Kasumi-1 (cell line): Measurements from ENCODE around the gene WDR37.
"Not testable (repeated sequence)": the region's sequence is repeated elsewhere in the genome, so short reads cannot be mapped to it uniquely, and the experiment has no call there.

ENCODE experiments used
- DNase-seq, 2 experiments: peaks; one replicate each; lab custom pipeline; 2025; lab: John Stamatoyannopoulos, UW

Gene WDR37

GRCh38 chr10:1104971-1105370 lies 48.8 kb downstream of the WDR37 start:
- no peak for DNase-seq

GRCh38 chr10:1107004-1107403 lies 50.8 kb downstream of the WDR37 start:
- DNase-seq: no peak

- no peak for DNase-seq
Observed at GRCh38 chr10:1107679-1108078, 51.5 kb downstream of the WDR37 start.

GRCh38 chr10:1109795-1110673 lies 53.8 kb downstream of the WDR37 start:
- DNase-seq: peak; percentile 86 to 94

GRCh38 chr10:1110674-1111119 lies 54.5 kb downstream of the WDR37 start:
- no peak for DNase-seq

- no peak for DNase-seq
Observed at GRCh38 chr10:1114315-1114714, 58.1 kb downstream of the WDR37 start.

GRCh38 chr10:1114719-1115606 lies 58.8 kb downstream of the WDR37 start:
- no peak for DNase-seq

GRCh38 chr10:1115607-1115955 lies 59.4 kb downstream of the WDR37 start:
- DNase-seq: no peak

GRCh38 chr10:1116051-1116450 lies 59.9 kb downstream of the WDR37 start:
- DNase-seq: no peak

GRCh38 chr10:1116696-1117280 lies 60.6 kb downstream of the WDR37 start:
- DNase-seq: no peak

- DNase-seq: no peak
Observed at GRCh38 chr10:1117651-1118050, 61.5 kb downstream of the WDR37 start.

GRCh38 chr10:1118318-1118717 lies 62.1 kb downstream of the WDR37 start:
- not testable (repeated sequence) for DNase-seq

GRCh38 chr10:1119027-1119426 lies 62.8 kb downstream of the WDR37 start:
- DNase-seq: no peak

GRCh38 chr10:1119501-1119900 lies 63.3 kb downstream of the WDR37 start:
- DNase-seq: no peak

- no peak for DNase-seq
Observed at GRCh38 chr10:1120306-1120705, 64.1 kb downstream of the WDR37 start.

GRCh38 chr10:1120801-1121211 lies 64.6 kb downstream of the WDR37 start:
- no peak for DNase-seq

GRCh38 chr10:1121271-1121970 lies 65.2 kb downstream of the WDR37 start:
- DNase-seq: no peak

GRCh38 chr10:1122349-1122748 lies 66.2 kb downstream of the WDR37 start:
- no peak for DNase-seq

GRCh38 chr10:1123198-1123597 lies 67.0 kb downstream of the WDR37 start:
- peak; percentile 57 to 58 for DNase-seq

GRCh38 chr10:1123972-1124371 lies 67.8 kb downstream of the WDR37 start:
- DNase-seq: no peak

GRCh38 chr10:1124796-1125195 lies 68.6 kb downstream of the WDR37 start:
- no peak for DNase-seq

GRCh38 chr10:1126461-1126860 lies 70.3 kb downstream of the WDR37 start:
- no peak for DNase-seq
